Measurements from ENCODE around the gene ASTN2.

Gene ASTN2

DNA sequence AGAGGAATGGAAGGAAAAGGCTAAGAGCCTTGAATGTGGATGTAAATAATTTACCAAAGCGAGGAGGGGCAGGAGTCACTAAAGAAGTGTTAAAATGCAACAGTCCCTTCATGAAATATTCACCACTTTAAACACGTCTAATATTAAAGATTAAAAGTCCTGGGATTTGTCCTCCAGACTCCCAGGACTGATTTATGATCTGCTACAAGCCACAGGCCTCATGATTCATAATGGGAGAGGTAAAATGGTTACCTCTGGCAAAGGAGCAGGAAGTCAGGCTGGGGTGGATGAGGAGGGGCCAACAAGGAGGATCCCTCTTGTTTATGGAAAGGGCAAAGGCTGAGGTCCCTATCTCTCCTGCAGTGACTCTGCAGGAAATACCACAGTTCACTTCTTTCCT lies 435.4 kb downstream of the ASTN2 start:
- TF ChIP-seq, protein P1, sequence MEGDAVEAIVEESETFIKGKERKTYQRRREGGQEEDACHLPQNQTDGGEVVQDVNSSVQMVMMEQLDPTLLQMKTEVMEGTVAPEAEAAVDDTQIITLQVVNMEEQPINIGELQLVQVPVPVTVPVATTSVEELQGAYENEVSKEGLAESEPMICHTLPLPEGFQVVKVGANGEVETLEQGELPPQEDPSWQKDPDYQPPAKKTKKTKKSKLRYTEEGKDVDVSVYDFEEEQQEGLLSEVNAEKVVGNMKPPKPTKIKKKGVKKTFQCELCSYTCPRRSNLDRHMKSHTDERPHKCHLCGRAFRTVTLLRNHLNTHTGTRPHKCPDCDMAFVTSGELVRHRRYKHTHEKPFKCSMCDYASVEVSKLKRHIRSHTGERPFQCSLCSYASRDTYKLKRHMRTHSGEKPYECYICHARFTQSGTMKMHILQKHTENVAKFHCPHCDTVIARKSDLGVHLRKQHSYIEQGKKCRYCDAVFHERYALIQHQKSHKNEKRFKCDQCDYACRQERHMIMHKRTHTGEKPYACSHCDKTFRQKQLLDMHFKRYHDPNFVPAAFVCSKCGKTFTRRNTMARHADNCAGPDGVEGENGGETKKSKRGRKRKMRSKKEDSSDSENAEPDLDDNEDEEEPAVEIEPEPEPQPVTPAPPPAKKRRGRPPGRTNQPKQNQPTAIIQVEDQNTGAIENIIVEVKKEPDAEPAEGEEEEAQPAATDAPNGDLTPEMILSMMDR (IDR thresholded peaks at IDR 0.05; ENCODE audit: extremely low read depth, insufficient read depth, missing control alignments) = no peak
- no peak for DNase-seq (ENCODE audit: low spot score)
- in situ Hi-C loops (cut with MboI; ENCODE audit: low pct_unique_long_range_greater_than_20kb, low sequenced_read_pairs, unreplicated experiment) = no loop called here

DNA sequence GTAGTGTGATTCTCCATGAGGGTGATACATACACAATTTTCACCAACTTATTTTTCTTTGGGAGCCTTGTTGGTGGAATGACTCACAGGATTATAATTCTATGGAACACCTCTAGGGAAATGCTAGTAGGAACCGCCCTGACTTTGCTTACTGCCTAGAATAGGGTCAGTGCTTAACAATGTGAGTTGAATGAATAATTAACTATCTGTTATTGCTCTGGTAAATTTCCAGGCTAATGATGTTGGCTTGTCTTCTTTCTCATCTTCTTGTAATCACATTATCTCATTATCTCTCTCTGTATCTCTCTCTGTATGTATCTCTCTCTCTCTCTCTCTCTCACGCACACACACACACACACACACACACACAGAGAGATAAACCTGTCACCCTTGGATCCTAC lies 436.7 kb downstream of the ASTN2 start:
- in situ Hi-C loops (cut with MboI; ENCODE audit: low pct_unique_long_range_greater_than_20kb, low sequenced_read_pairs, unreplicated experiment) = no loop called here
- no peak for DNase-seq (ENCODE audit: low spot score)
- TF ChIP-seq, protein P1 (IDR thresholded peaks at IDR 0.05; ENCODE audit: extremely low read depth, insufficient read depth, missing control alignments) = no peak

DNA sequence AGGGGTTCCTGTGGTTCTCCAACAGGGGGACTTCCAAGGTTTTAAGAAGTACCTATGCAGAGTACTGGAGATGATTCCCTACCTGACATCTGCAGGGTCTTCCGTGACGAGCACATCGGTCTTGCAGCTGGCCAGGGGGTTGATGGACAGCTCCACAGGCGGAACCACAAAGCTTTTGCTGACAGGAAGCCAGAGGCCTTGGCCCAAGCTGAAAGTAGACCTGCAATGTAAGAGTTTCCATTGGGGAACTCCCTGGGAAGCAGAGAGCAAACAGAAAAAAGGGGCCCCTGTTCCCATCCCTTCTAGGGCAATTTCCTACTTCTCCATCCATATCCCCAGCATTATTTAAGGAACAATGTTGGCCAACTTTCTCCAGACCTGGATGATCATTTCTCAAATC lies 439.7 kb downstream of the ASTN2 start:
- in situ Hi-C loops (cut with MboI; ENCODE audit: low pct_unique_long_range_greater_than_20kb, low sequenced_read_pairs, unreplicated experiment) = no loop called here
- TF ChIP-seq, protein P1 (IDR thresholded peaks at IDR 0.05; ENCODE audit: extremely low read depth, insufficient read depth, missing control alignments) = no peak
- DNase-seq (ENCODE audit: low spot score) = no peak

DNA sequence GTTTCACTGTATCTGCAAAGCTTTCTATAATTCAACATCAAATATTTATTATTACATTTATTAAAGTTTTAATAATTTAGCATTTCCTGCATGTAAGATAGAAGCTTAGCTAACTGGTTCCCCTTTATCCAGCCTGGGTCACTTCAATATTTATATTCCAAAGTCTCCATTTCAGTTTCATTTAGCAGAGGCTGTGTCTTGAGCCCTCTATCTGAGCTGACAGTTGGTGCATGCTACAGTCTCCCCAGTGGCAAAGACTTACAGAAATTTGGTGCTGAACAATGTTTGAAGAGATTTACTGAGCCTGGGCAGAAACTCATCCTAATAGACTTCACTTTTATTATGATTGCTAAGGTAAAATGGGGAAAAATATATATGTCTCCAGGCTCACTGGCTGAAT lies 448.7 kb downstream of the ASTN2 start:
- in situ Hi-C loops (cut with MboI; ENCODE audit: low pct_unique_long_range_greater_than_20kb, low sequenced_read_pairs, unreplicated experiment) = no loop called here
- DNase-seq (ENCODE audit: low spot score) = no peak
- TF ChIP-seq, protein P1 (IDR thresholded peaks at IDR 0.05; ENCODE audit: extremely low read depth, insufficient read depth, missing control alignments) = no peak

DNA sequence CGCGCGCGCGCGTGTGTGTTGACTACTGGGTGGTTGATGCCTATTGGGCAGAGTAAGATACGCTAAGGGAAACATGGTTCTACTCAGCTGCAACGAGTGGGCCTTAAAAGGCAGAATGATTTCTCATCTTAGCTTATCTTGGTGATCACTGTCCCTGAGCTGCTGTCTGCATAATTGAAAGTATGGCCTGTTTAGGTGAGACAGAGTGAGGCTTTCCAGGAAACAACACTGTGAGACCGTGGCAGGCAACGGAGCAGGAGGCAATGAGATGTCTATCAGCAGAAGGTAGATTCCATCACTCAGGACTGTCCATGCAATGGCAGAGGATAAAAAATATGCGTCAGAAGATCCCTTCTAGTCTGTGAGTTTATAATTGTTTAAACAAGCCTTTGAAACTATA lies 450.6 kb downstream of the ASTN2 start:
- in situ Hi-C loops (cut with MboI; ENCODE audit: low pct_unique_long_range_greater_than_20kb, low sequenced_read_pairs, unreplicated experiment) = no loop called here
- TF ChIP-seq, protein P1 (IDR thresholded peaks at IDR 0.05; ENCODE audit: extremely low read depth, insufficient read depth, missing control alignments) = no peak
- no peak for DNase-seq (ENCODE audit: low spot score)

DNA sequence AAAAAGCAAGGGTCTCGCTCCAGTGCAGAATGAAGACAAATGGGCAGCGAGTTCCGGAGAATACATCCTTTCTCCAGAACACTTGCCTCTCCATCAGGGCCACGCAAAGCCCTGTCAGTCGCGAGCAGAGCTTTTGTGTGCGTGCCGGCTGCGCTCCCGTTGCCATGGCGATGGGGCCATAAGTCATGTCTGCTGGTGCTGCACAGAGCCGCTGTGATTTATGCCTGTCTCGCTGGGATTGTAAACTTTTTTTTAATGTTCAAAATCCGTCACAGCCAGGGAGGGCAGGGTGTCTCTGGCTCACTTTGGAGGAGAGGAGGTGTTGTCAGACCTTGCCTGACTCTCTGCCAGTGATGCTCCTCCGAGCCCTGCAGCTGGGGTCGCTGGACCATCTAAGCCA lies 455.0 kb downstream of the ASTN2 start:
- in situ Hi-C loops (cut with MboI; ENCODE audit: low pct_unique_long_range_greater_than_20kb, low sequenced_read_pairs, unreplicated experiment) = no loop called here
- peak; percentile 45 for DNase-seq (ENCODE audit: low spot score)
- TF ChIP-seq, protein P1 (IDR thresholded peaks at IDR 0.05; ENCODE audit: extremely low read depth, insufficient read depth, missing control alignments) = no peak

DNA sequence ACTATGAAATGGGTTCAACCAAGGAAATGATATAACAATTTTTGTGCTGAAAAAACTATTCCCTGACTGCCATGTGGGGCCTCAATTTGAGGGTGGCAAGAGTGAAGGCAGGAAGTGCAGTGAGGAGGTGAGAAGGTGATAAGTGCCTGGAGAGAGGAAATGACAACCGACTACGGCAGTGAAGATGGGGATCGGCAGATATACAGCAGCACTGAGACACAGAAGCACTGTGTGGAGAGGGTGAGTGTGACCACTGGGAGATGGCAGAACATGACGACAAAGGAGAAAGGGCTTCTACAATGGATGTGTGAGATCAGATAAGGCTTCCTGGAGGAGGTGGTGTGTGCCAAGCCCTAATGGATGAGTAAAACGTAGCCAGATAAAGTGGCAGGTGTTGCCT lies 456.0 kb downstream of the ASTN2 start:
- in situ Hi-C loops (cut with MboI; ENCODE audit: low pct_unique_long_range_greater_than_20kb, low sequenced_read_pairs, unreplicated experiment) = no loop called here
- TF ChIP-seq, protein P1 (IDR thresholded peaks at IDR 0.05; ENCODE audit: extremely low read depth, insufficient read depth, missing control alignments) = no peak
- no peak for DNase-seq (ENCODE audit: low spot score)

All from GM13977 (cell line).